Embryonic facial prominence (tissue), 1 donor: ENCODE results near the gene EXOC3L4.
"Not testable (repeated sequence)": the region's sequence is repeated elsewhere in the genome, so short reads cannot be mapped to it uniquely, and the experiment has no call there.

Experiments used
- DNase-seq: peaks from one replicate; pipeline ENCODE4 v3.0.0-alpha.2; 2016; ENCODE audit errors: extremely low spot score

EXOC3L4 gene

DNA sequence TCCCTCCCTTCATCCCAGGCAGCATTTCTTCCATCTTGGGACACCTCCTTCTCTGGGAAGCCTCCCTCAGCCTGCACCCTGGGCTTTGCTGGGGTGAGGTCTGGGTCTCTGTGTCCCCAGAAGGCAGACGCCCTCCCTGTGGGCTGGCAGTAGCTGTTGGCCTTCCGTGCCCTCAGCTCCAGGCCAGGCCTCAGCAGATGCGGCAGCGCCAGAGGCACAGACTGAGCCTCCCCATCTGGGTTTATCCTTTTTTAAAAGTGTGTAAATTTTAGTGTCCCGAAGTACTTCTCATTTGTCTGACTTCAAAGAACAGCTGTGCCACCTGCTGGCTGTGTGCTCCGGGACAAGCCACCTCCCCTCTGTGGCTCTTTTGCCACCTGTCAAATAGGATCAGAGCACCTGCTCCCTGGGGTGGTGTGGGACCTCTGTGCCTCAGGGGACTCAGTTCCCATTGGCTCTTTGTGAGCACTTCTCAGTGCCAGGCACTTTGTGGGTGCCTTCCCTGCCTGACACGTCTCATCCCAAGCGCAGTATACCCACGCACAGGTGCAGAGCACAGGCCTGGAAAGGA, 11.1 kb downstream of the EXOC3L4 start:
- DNase-seq = no peak

DNA sequence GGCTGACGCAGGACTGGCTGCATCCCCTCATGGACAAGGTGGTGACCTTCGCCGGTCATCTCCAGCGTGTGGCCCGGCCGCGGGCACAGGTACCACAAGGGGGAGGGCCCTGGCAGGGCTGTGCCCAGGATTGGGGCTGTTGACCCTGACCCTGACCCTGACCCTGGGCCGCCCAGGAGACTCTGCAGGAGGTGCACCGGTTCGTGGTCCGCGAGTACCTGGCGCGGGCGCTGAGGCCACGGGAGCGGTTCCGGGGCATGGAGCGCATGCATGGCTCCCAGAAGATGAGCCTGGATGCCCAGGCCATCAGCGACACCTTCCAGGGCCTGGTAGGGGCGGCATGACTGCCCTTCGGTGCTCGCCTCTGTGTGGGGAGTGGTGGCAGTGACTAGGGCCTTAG, 12.9 kb downstream of the EXOC3L4 start:
- DNase-seq = no peak

DNA sequence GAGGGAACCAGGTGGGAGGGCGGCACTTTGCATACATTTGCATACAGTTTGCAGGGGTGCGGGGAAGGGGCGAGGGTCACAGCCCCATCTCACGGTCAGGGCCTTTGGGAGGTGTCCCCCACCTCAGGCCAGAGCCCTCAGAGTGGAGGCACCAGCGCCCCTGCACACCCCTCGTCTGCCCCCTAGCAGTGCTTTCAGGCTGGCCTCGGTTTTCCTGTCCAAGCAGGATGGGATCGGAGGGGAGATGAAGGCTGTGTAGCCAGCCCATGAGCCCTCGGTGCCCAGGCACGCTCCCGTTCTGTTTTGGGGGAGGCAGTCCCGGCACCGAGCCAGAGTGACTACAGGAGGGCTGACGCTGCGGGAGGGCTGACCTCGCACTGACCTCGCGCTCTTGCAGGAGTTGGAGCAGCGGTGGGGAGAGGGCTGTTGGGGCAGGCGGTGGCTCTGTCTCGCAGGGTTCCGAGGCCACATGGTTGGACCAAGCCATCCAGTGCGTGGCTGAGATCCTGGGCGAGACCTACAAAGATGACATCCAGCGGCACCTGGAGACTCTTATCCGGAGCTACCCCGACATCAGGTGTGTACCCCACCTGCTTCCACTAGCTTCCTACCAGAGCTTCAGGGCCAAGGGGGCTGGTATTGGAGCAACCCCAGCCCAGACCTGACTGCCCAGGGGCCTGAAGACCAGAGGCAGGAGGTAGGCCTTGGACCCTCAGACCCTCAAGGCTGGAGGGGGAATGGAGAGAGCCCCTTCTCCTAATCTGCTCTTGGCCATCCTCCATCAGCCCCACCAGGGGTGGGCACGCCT, 13.6 kb downstream of the EXOC3L4 start:
- no peak for DNase-seq

DNA sequence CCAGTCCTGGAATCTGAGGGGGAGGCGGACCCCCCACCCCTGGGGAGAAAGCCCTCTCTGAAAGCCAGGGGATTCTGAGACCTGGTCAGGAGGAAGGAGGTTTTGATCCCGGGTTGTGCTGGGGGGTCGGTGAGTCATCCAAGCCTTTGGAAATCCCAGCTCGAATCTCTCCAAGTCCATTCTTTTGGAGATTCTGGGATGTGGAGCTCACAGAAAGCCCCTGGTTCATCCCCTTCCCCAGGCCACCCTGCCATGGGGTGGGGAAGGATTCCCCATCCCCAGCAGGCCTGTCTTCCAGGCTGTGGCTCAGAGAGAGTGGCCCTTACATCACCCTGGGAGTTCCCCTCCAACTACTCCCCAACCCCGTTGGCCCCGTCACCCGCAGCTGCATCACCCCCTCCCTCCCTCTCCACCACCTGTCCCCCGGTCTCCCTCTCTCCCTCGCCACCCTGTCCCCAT, 14.3 kb downstream of the EXOC3L4 start:
- DNase-seq = no peak

DNA sequence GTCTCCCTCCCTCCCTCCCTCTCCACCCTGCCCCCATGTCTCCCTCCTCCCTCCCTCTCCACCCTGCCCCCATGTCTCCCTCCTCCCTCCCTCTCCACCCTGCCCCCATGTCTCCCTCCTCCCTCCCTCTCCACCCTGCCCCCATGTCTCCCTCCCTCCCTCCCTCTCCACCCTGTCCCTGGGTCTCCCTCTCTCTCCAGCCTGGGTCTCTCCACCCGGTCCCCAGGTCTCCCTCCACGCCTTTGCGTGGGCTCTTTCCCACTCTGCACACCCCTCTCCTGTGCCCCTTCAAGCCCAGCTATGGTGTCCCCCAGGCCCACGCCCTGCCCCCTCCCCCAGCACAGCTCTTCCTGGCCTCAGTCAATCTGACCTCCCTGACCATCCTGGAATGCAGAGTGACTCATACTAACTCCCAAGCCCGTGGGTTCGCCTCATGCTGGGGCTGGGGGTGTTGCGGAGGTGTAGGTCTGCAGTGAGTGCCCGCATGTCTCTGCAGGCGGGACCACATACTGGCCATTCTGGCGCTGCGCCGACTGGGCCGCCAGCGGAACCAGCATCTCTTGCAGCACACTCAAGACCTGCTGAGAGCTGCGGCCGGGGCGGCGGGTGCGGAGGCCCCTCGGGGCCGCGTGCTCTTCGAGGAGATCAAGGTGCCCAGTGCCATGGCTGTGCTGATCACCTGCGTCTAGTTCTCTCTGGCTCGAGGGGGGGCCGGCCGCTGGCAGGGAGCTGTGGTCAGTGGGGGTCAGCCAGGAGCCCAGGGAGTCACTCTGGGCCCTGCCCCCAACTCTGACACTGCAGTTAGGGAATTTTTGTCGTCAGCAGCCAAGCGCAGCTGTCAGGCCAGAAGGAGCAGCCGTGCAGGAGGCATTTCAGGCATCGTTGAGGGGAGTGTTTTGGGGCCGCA, 15.3 kb downstream of the EXOC3L4 start:
- no peak for DNase-seq

DNA sequence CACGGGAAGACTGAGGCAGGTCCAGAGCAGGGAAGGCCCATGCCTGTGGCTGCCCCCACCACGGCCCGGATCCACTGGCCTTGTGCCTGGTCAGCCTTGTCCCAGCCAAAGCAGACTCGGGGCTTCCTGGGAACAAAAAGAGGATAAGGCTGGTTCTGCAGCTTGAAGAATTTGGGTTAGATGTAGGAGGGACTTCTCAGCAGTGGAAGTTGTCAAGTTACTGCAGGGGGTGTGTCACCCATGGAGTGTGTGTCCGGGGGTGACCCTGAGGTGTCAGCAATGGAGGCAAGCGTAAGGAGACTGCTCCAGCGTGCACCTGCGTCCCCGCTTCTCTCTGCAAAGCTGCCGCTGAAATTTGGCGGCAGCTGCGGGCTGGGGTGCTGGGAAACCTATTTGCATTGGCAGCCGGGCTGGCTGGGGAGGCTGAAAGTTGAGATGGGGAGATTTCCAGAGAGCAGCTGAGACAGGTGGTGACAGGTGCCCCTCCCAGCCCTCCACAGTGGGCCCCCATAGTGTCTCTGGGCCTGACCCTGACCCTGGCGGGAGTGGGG, 16.2 kb downstream of the EXOC3L4 start:
- DNase-seq = no peak

DNA sequence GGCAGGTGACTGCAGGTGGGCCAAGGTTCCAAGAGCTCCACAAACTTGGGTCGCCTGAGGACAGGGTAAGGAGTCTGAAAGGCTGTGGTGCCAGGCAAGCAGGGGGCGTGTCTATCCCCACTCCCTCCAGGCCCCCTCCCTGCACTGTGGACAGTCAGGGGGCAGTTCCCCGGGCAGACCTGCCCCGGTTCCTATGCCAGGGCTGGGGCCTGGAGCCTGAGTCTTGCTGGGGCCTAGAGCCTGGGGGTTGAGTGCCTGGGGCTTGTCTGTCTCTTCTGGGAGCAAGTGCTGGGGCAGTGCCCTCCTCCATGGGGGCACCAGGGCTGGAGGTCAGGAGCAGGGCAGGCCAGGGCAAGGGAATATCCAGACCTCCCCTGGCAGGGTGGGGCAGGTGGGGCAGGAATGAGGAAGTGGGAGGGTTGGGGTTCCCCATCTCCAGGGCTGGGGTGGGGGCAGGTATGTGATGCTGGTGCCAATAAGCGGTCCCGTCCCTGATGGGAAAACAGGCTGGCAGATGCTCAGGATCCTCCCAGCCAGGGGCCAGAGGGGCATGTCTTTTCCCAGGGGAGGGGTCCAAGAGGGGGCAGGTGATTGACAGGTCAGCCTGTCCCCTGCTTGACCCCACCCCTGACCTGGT, 16.8 kb downstream of the EXOC3L4 start:
- no peak for DNase-seq

DNA sequence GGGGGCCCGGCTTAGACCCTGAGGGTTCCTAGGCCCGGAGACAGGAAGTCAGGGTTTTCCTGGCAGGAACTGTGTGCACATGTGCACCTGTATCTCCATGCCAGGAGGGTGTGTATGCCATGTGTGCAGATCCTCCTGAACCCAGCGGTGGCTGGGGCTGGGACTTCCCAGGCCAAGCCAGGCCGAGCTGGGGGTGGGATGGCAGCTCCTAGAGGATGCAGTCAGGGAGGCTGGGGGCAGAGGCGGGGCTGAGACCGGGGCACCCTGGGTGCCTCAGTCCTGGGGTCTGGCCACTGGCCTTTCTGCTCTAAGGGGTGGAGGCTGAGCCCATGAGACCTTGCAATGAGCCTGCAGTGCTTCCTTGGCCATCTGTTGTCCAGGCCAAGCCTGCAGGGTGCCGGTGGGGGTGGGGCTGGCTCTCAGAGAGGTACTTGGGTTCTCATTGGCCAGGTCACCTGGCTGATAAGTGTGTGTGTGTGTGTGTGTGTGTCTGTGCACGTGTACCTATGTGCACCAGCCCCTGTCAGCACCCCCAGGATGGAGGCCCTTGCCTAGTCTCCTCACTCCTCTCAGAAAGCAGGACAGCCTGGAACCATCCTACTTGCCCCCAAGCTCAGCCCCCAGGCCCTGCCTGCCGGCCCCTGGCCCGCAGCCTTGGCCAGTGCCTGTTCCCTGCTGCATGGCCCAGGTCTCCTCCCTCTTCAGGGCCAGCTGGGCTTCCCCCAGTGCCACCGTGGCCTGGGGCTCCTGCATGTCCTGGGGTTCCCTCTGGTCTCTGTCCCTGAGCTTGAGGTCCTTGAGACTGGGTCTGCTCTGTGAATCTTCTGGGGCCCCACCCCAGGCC, 18.1 kb downstream of the EXOC3L4 start:
- no peak for DNase-seq

DNA sequence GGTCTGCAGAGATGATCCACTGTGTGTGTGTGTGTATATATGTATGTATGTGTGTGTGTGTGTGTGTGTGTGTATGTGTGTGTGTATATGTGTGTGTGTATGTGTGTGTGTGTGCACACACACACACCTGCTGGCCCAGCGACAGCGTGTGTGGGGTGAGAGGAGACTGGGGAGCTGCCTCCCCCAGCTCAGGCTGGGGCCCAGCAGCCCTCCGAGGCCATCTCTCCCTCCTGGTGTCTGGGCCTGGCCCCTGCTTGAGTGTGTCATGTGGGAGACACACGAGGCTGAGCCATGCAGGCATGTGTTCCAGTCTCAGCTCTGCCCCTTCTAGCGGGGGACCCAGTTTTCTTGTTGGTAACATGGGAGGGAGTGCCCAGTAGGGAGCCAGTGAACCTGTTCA, 18.8 kb downstream of the EXOC3L4 start:
- no peak for DNase-seq

DNA sequence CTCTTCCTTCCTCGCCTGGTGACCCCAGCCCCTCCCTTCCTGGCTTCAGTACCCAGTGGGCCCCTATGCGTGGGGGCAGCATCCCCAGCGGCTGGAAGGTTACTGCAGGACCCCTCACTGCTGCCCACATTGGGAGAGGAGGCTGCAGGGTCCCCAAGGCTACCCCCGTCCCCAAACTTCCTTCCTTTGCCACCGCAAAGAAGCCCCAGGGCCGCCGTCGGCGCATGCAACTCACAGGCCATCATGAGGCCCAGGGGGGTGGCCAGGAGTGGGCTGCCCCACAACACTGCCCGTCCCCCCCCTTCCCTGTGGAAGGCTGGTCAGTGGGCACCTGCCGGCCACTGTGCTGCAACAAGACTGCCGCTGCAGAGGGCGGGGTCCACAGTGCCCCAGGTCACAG, 19.2 kb downstream of the EXOC3L4 start:
- DNase-seq = no peak

DNA sequence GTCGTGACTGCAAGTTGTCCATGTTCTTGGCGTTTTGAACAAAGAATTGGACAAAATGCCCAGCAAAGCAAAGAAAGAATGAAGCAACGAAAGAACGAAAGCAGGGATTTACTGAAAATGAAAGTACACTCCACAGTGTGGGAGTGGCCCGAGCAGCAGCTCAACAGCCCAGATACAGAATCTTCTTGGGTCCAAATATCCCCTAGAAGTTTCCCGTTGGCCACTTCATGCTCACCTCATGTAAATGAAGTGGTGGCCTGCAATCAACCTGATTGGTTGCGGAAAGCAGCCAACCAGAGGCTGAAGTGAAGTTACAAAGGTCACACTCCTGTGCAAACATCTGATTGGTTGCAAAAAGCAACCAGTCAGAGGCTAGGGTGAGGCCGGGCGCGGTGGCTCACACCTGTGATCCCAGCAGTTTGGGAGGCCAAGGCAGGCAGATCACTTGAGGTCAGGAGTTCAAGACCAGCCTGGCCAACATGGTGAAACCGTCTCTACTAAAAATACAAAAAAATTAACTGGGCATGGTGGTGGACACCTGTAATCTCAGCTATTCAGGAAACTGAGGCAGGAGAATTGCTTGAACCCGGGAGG, 20.7 kb downstream of the EXOC3L4 start:
- not testable (repeated sequence) for DNase-seq

DNA sequence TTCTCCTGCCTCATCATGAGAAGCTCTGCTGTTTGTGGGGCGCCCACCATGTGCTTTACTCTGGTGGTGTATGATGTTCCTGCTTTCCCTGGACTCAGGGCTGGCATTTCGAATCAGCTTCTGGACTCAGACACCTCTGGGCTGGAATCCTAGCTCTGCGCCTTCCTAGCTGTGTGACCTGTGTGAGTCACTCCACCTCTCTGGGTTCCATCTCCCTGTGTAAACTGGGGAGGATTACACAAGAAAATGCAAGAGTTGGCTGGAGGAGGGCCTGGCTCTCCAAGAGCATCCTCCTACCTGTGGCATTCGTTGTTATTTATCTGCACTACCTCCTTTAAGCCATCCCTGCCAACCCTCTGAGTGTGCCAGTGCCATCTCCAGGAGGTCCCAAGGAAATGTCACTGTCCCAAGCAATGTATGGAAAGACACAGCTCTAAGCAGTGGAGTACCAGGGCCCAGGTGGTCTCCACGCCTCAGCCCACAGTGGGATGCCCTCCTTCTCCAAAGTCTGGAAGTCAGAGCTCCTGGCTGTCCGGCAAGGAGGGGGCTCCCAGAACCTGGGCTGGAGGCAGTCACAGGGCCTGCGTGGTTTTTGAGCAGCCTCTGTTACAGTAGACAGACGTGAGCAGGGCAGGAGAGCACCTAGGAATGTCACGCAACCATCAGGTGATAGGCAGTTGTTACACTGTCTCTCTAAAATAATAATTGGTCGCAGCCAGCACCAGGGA, 21.5 kb downstream of the EXOC3L4 start:
- no peak for DNase-seq

DNA sequence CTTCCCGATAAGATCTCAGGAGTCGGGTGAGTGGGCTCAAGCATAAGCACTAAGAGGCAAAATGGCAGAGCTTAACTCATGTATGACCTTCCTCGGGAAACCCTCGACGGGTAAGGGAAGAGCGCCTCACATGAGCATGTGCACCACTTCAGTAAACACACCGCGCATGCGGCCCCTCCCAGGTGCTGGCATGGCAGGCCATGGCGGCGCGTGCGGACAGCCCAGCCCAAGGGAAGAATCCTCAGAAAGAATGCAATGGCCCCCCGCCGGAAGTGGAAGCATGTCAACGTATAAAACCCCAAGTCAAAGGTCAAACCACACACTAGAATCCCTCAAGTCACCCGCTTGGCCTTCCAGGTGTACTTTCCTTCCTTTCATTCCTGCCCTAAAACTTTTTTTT, 22.1 kb downstream of the EXOC3L4 start:
- no peak for DNase-seq

DNA sequence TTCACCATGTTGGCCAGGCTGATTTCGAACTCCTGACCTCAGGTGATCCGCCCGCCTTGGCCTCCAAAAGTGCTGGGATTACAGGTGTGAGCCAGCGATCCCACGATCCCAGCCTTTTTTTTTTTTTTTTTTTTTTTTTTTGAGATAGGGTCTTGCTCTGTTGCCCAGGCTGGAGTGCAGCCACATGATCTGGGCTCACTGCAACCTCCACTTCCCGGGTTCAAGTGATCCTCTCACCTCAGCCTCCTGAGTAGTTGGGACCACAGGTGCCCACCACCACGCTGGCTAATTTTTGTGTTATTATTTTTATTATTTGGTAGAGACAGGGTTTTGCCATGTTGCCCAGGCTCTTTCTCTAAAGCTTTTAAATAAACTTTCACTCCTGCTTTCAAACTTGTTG, 23.0 kb downstream of the EXOC3L4 start:
- not testable (repeated sequence) for DNase-seq

DNA sequence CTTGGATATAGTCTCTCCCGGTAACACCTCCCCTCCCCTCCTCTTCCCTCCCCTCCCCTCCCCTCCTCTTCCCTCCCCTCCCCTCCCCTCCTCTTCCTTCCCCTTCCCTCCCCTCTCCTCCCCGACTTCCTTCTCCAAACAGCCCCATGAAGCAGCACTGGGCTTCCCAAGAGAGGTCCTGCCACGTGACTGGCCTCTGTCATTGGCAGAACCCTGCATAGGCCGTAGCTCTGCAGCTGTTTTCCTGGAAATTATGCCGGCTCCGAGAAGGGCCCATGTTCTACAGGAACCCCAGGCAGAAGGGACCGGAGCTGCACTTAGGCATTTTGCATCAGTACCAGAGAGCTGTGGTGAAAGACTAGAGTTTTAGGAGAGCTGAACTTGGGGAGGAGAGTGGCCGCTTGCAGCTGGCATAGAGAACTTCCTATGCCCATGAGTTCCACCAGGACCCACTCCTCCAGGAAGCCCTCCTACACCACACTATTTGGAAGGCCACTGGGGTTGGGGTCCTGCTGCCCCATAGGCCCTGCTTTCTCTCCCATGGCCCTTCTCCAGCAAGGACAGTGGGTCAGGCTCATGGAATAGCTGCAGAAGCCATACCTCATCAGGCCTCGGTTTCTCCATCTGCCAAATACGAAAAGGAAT, 23.6 kb downstream of the EXOC3L4 start:
- DNase-seq = no peak

DNA sequence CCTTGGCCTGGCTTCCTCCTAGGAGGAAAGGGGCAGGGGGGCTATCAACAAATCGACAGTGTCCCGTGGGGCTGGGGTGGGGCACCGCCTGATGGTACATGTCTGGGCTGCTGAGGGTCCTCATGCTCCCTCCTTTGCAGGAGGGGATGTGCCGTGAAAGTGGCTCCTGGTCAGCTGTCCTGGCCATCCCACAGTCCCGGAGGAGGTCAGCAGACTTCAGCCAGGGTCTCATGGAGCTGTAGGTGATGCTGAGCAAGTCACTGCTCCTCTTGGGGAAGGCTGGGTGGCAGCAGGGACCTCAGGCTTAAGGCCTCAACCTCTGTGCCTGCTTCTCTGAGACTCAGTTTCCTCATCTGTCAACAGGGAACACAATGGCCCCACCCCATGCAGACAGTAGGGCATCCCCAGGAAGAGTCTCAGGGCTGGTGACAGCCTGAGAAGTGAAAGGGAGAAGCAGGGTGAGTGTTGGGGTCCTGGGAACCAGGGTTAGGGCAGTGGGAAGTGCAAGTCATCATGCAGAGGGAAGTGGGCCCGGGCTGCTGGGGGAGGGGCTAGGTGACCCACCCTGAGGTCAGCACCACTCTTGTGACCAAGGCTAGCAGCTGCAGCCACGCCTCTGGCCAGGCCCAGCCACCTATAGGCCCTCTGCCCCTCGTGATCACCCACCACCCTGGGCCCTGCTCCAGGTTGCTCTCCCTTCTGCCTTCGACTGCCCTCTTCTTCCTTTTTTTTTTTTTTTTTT, 24.3 kb downstream of the EXOC3L4 start:
- DNase-seq = no peak

DNA sequence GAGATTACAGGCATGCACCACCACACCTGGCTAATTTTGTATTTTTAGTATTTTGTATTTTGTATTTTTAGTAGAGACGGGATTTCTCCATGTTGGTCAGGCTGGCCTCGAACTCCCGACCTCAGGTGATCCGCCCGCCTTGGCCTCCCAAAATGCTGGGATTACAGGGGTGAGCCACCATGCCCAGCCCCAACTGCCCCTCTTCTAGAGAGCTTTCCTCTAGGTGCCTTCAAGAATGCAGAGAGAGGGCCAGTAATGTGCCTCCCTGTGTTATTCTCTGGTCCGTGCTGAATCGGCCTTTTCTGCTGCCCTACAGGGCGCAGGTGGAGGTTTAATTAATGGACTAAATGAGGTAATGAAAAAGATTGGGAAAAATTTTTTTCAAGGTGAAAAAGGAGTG, 25.0 kb downstream of the EXOC3L4 start:
- DNase-seq = not testable (repeated sequence)

DNA sequence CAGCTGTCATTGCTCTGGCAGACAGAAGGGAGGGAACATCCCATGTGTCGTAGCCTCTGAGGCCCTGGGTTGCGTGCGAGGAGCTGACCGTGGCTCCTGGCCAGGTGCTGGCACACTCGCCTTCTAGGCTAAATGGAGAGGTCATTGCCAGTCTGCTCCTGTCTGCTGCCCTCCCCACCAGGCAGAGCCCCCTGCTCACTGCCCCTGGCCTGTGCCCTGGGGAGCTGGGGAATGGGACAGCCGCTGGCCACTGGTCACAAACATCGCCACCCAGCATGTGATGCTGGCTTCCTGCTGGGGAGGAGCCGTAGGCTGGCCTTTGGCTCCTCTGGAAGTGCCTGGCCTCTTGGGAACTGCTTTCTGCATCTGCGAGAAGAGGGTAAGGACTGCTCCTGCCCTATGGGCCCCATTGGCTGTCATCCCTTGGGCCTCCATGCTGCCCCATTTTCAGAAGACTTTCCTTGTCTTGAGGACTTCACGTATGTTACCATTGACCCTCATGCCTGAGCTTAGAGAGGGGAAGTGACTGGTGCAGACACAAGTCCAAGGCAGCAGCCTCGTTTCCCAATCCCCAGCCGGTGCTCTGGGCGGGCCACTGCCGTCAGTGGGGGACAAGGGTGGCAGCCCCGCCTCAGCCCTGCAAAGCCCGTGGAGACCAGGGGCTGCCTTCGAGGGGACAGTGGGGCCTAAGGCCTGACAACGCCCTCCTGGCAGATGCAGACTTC, 26.8 kb downstream of the EXOC3L4 start:
- DNase-seq = no peak
